Testis (tissue), 3 donors: Measurements from ENCODE around the gene MAML3. TPM values are rescaled to one million over a fixed set of nuclear protein-coding genes. Genes with fewer than 3 reads are reported as not detected.

ENCODE experiments used
- DNase-seq: peaks from one replicate; pipeline ENCODE4 v3.0.0-alpha.2; 2019
- H3K27ac ChIP-seq, 2 donors: fragments of 200-600 bp; sonication (generic); one replicate each; pipeline ENCODE4 v1.5.1; 2019
- H3K27me3 ChIP-seq: fragments of 200-600 bp; sonication (generic); one replicate; pipeline ENCODE4 v1.5.1; 2019
- H3K36me3 ChIP-seq: fragments of 200-600 bp; sonication (generic); one replicate; pipeline ENCODE4 v1.5.1; 2017; ENCODE audit warnings: low read depth; ENCODE audit errors: missing control alignments
- H3K4me1 ChIP-seq: fragments of 200-600 bp; sonication (generic); one replicate; pipeline ENCODE4 v1.5.1; 2019
- H3K4me3 ChIP-seq, 2 donors: fragments of 200-600 bp; sonication (generic); one replicate each; pipeline ENCODE4 v1.5.1; 2017 to 2019
- H3K9me3 ChIP-seq: fragments of 200-600 bp; sonication (generic); one replicate; pipeline ENCODE4 v1.5.1; 2017
- CTCF ChIP-seq, 3 experiments: fragments of 450-650 bp in 2 of 3; fragments of 200-600 bp in 1 of 3; sonication (generic) in 1 of 3; IDR thresholded peaks; one replicate each; pipeline ENCODE4 v1.5.1; 2016 to 2019; ENCODE audit warnings: antibody characterized with exemption in 3 of 3, mild to moderate bottlenecking in 2 of 3, moderate library complexity in 1 of 3
- POLR2A ChIP-seq: fragments of 450-650 bp; IDR thresholded peaks from one replicate; pipeline ENCODE4 v1.6.1; 2017; ENCODE audit warnings: antibody characterized with exemption, mild to moderate bottlenecking, moderate library complexity
- WGBS, 2 donors: methylation state at CpG; one replicate each; pipeline ENCODE4 v1.1.5; 2018; 5-methylcytosine and 5-hydroxymethylcytosine counted together
- intact Hi-C: fragments of 100-400 bp; cut with DNase I; formaldehyde crosslinking; loops from one replicate; pipeline ENCODE4 v1.15.1; 2023; ENCODE audit warnings: low total_unique reads
- polyA plus RNA-seq: library from polyadenylated mRNA; stranded (reverse); fragments of 350-450 nt; fragmentation: Illumina TruSeq; extraction: RNeasy Lipid Tissue Mini Kit (QIAGEN cat#74804); gene quantifications from one replicate; pipeline ENCODE4 v1.2.3, GENCODE V29; 2014; ENCODE audit warnings: low read depth, low replicate concordance; ENCODE audit not compliant: insufficient read depth
- total RNA-seq, 2 donors: library from RNA; depleted of rRNA; stranded (reverse); fragments of >200 nt; gene quantifications; one replicate each; pipeline ENCODE4 v1.2.3, GENCODE V29; 2016

MAML3 gene
- total and polyA plus RNA-seq, 3 donors from 2014 or later, result 7.6 to 21.2 (median 18.8) TPM

- TF ChIP-seq POLR2A (no peak), CTCF (IDR thresholded peaks at IDR 0.05) (no peak)
- Histone ChIP-seq H3K4me1 (peaks cover 14% of the 10 kb centered on the region), H3K27ac (no peak overlapping the region), H3K27me3 (no peaks in the 10 kb centered on the region), H3K4me3 (no peak overlapping the region), H3K36me3 (no peaks in the 10 kb centered on the region), H3K9me3 (no peaks in the 10 kb centered on the region)
- intact Hi-C loops, result no loop called here
- DNase-seq, result no peak
- 44 to 61% methylated on average over 4 of the region's 4 CpGs for WGBS, 2 donors
These were observed 393.4 kb downstream of the MAML3 start for GRCh38 chr4:139760567-139760966.

GRCh38 chr4:139759097-139759496 is 394.9 kb downstream of the MAML3 start:
- DNase-seq, result no peak
- WGBS, 2 donors, result 84 to 86% methylated on average over 4 of the region's 4 CpGs
- no peak for TF ChIP-seq CTCF (IDR thresholded peaks at IDR 0.05)
- no peak for TF ChIP-seq POLR2A

GRCh38 chr4:139756391-139757180 is 397.4 kb downstream of the MAML3 start:
- H3K4me3 ChIP-seq, result no peak overlapping the region
- H3K9me3 ChIP-seq, result no peaks in the 10 kb centered on the region
- no peaks in the 10 kb centered on the region for H3K27me3 ChIP-seq
- TF ChIP-seq POLR2A (no peak), CTCF (IDR thresholded peaks at IDR 0.05) (no peak)
- intact Hi-C loops, result no loop called here
- 71 to 74% methylated on average over 10 of the region's 10 CpGs for WGBS, 2 donors
- no peak for DNase-seq
- H3K36me3 ChIP-seq, result no peaks in the 10 kb centered on the region
- no peaks in the 10 kb centered on the region for H3K4me1 ChIP-seq
- H3K27ac ChIP-seq, result no peak overlapping the region

More at GRCh38 chr4:139759097-139759496, 394.9 kb downstream of the MAML3 start:
- no peaks in the 10 kb centered on the region for H3K27me3 ChIP-seq
- H3K36me3 ChIP-seq, result no peaks in the 10 kb centered on the region
- H3K27ac ChIP-seq, result no peak overlapping the region
- H3K9me3 ChIP-seq, result no peaks in the 10 kb centered on the region
- peaks cover 8% of the 10 kb centered on the region for H3K4me1 ChIP-seq
- H3K4me3 ChIP-seq, result no peak overlapping the region
- intact Hi-C loops, result no loop called here

- Histone ChIP-seq H3K9me3 (no peaks in the 10 kb centered on the region), H3K4me3 (no peak overlapping the region), H3K4me1 (no peaks in the 10 kb centered on the region), H3K27ac (no peak overlapping the region), H3K36me3 (no peaks in the 10 kb centered on the region), H3K27me3 (no peaks in the 10 kb centered on the region)
- DNase-seq, result no peak
- intact Hi-C loops, result no loop called here
- 85 to 98% methylated on average over 7 to 12 of the region's 12 CpGs for WGBS, 2 donors
- TF ChIP-seq CTCF (IDR thresholded peaks at IDR 0.05) (no peak), POLR2A (no peak)
These were observed 399.0 kb downstream of the MAML3 start for GRCh38 chr4:139754938-139755337.

GRCh38 chr4:139753686-139754085 is 400.3 kb downstream of the MAML3 start:
- no peak for TF ChIP-seq POLR2A
- TF ChIP-seq CTCF (IDR thresholded peaks at IDR 0.05), result no peak
- no peak overlapping the region for H3K4me3 ChIP-seq
- DNase-seq, result no peak
- intact Hi-C loops, result no loop called here
- H3K36me3 ChIP-seq, result no peaks in the 10 kb centered on the region
- no peak overlapping the region for H3K27ac ChIP-seq
- no peaks in the 10 kb centered on the region for H3K27me3 ChIP-seq
- WGBS, 2 donors, result 87 to 92% methylated on average over 3 of the region's 3 CpGs
- H3K9me3 ChIP-seq, result no peaks in the 10 kb centered on the region
- H3K4me1 ChIP-seq, result no peaks in the 10 kb centered on the region
